SK-N-DZ (cell line): ENCODE measurements around the gene FAM222A. TPM values are rescaled to one million over a fixed set of nuclear protein-coding genes. Genes with fewer than 3 reads are reported as not detected.

Experiments
- DNase-seq: peaks from one replicate; pipeline ENCODE4 v3.0.0-alpha.2; 2015; ENCODE audit warnings: low spot score
- polyA plus RNA-seq, 2 experiments: library from polyadenylated mRNA; depleted of rRNA; stranded (reverse); fragments of >200 nt; gene quantifications; 2 replicates each; pipeline ENCODE4 v1.2.3, GENCODE V29; 2014

Gene FAM222A
- 17.5 and 18.1 TPM in 2 replicates for polyA plus RNA-seq (2014; cell fraction: cytosol; rRNA removed)
- 7.0 and 7.4 TPM in 2 replicates for polyA plus RNA-seq (2014; cell fraction: nucleus; rRNA removed)

- DNase-seq: peak; percentile 97
Measured at GRCh38 chr12:109713187-109714070, at the start of gene FAM222A. Gene FAM222A (plus strand): TSS chr12:109713825. CDS start chr12:109744147, 30,322 bp downstream.

GRCh38 chr12:109664402-109664801, 49.2 kb upstream of the FAM222A start:
- DNase-seq: no peak

- no peak for DNase-seq
Measured at GRCh38 chr12:109666068-109666467, 47.6 kb upstream of the FAM222A start.

GRCh38 chr12:109670731-109671130, 42.9 kb upstream of the FAM222A start:
- no peak for DNase-seq

GRCh38 chr12:109671502-109671901, 42.1 kb upstream of the FAM222A start:
- no peak for DNase-seq

- no peak for DNase-seq
Measured at GRCh38 chr12:109673379-109673778, 40.2 kb upstream of the FAM222A start.

- no peak for DNase-seq
Measured at GRCh38 chr12:109673884-109674283, 39.7 kb upstream of the FAM222A start.

- DNase-seq: no peak
Measured at GRCh38 chr12:109675411-109675810, 38.2 kb upstream of the FAM222A start.

GRCh38 chr12:109677279-109677691, 36.3 kb upstream of the FAM222A start:
- DNase-seq: no peak

- peak; percentile 49 for DNase-seq
Measured at GRCh38 chr12:109678719-109679118, 34.9 kb upstream of the FAM222A start.

- no peak for DNase-seq
Measured at GRCh38 chr12:109679501-109680263, 33.9 kb upstream of the FAM222A start.

GRCh38 chr12:109680264-109681005, 33.2 kb upstream of the FAM222A start:
- no peak for DNase-seq

GRCh38 chr12:109681986-109682707, 31.5 kb upstream of the FAM222A start:
- no peak for DNase-seq

GRCh38 chr12:109682708-109683060, 30.9 kb upstream of the FAM222A start:
- DNase-seq: no peak

GRCh38 chr12:109683316-109683715, 30.3 kb upstream of the FAM222A start:
- DNase-seq: no peak

- DNase-seq: no peak
Measured at GRCh38 chr12:109685574-109686447, 27.8 kb upstream of the FAM222A start.

GRCh38 chr12:109686523-109686922, 27.1 kb upstream of the FAM222A start:
- DNase-seq: no peak

- no peak for DNase-seq
Measured at GRCh38 chr12:109687250-109687649, 26.4 kb upstream of the FAM222A start.

GRCh38 chr12:109689426-109689825, 24.2 kb upstream of the FAM222A start:
- DNase-seq: no peak

GRCh38 chr12:109693160-109693559, 20.5 kb upstream of the FAM222A start:
- DNase-seq: no peak
